ENCODE results near the gene NFIC. TPM values are rescaled to one million over a fixed set of nuclear protein-coding genes. Genes with fewer than 3 reads are reported as not detected.

Gene NFIC
- total RNA-seq, 1 donor from 2014 or later: 1.1 TPM

- Histone ChIP-seq H3K79me2 (ENCODE audit: low read depth) (no peaks in the 10 kb centered on the region), H3K27ac (no peak overlapping the region), H3K9me3 (ENCODE audit: low read depth) (no peaks in the 10 kb centered on the region), H3K27me3 (peaks cover 58% of the 10 kb centered on the region), H3K4me3 (no peak overlapping the region), H3K9ac (no peak overlapping the region), H3K36me3 (no peaks in the 10 kb centered on the region), H3F3A (ENCODE audit: low read depth) (peaks cover 19% of the 10 kb centered on the region), H2AFZ (replicated peaks) (no peak overlapping the region), H3K4me2 (peak overlapping the region; percentile 66), H3K4me1 (peaks cover 26% of the 10 kb centered on the region), H4K20me1 (ENCODE audit: low read depth) (peaks cover 7% of the 10 kb centered on the region)
- Mint-ChIP-seq H3K27ac (no peak overlapping the region), H3K9me3 (no peaks in the 10 kb centered on the region), H3K36me3 (no peaks in the 10 kb centered on the region), H3K4me1 (peaks cover 18% of the 10 kb centered on the region), H3K4me3 (no peak overlapping the region), H3K27me3 (ENCODE audit: insufficient read depth, low read depth) (peaks cover 35% of the 10 kb centered on the region)
- TF ChIP-seq CTCF (IDR thresholded peaks at IDR 0.05): no peak
- no peak for TF ChIP-seq EZH2phosphoT487 (IDR thresholded peaks at IDR 0.05)
- TF ChIP-seq EZH2 (IDR thresholded peaks at IDR 0.05): no peak
- DNase-seq (ENCODE audit: low spot score): no peak
These were observed 91.3 kb downstream of the NFIC start for GRCh38 chr19:3457528-3458228.

GRCh38 chr19:3458229-3459088 is 92.1 kb downstream of the NFIC start:
- DNase-seq (ENCODE audit: low spot score): peak; percentile 55
- Histone ChIP-seq H3K9ac (no peak overlapping the region), H3K27me3 (peaks cover 66% of the 10 kb centered on the region), H3K36me3 (no peaks in the 10 kb centered on the region), H3K4me3 (peak overlapping the region; percentile 17), H2AFZ (replicated peaks) (no peak overlapping the region), H3K27ac (no peak overlapping the region), H3F3A (ENCODE audit: low read depth) (peaks cover 23% of the 10 kb centered on the region), H4K20me1 (ENCODE audit: low read depth) (peaks cover 12% of the 10 kb centered on the region), H3K4me1 (peaks cover 33% of the 10 kb centered on the region), H3K9me3 (ENCODE audit: low read depth) (no peaks in the 10 kb centered on the region), H3K4me2 (peak overlapping the region; percentile 66), H3K79me2 (ENCODE audit: low read depth) (no peaks in the 10 kb centered on the region)
- TF ChIP-seq EZH2 (IDR thresholded peaks at IDR 0.05) (no peak), CTCF (IDR thresholded peaks at IDR 0.05) (no peak), EZH2phosphoT487 (IDR thresholded peaks at IDR 0.05) (no peak)
- Mint-ChIP-seq H3K27ac (peak overlapping the region; percentile 60), H3K36me3 (no peaks in the 10 kb centered on the region), H3K9me3 (no peaks in the 10 kb centered on the region), H3K4me3 (peak overlapping the region; percentile 64), H3K27me3 (ENCODE audit: insufficient read depth, low read depth) (peaks cover 37% of the 10 kb centered on the region), H3K4me1 (peaks cover 18% of the 10 kb centered on the region)

DNA sequence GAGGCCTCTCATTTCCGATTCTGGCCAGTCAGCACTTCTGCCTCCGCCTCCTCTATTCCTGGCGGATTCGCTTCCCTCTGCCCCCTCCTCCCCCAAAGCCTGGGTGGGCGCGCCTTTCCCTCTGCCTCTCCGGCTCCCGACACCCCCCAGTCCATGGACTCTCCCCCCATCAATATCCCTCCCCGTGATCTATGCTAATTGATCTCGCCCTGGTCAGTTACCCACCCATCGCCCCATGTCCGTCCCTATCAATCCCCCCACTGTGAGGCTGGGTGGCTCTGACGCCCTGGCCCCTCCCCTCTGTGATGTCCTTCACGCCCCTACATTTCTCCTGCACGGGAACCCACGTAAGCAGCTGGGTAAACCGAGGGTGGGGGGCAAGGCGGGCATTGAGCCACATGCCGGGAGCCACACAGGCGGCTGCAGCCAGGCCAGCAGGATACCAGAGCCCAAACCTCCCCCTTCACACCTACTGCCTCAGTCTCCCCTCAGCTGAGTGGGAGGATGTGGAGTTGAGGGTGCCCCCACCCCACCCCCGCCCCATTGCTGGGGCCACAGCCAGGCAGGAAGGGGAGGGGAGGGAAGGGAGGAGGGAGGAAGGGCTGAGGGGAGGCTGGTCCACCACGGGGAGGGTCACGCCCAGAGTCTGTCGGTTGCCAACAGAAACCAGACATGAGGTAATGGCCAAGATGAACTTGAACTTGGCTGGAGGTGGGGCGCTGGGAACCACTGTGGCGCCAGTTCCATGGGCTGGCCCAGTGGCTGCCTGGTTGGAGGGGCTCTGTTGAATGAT is 92.9 kb downstream of the NFIC start:
- Mint-ChIP-seq H3K27me3 (ENCODE audit: insufficient read depth, low read depth) (peaks cover 37% of the 10 kb centered on the region), H3K27ac (no peak overlapping the region), H3K4me1 (peaks cover 18% of the 10 kb centered on the region), H3K36me3 (no peaks in the 10 kb centered on the region), H3K9me3 (no peaks in the 10 kb centered on the region), H3K4me3 (no peak overlapping the region)
- Histone ChIP-seq H3F3A (ENCODE audit: low read depth) (peaks cover 23% of the 10 kb centered on the region), H3K4me1 (peaks cover 42% of the 10 kb centered on the region), H4K20me1 (ENCODE audit: low read depth) (peaks cover 12% of the 10 kb centered on the region), H3K4me3 (peak overlapping the region; percentile 17), H3K9ac (no peak overlapping the region), H3K79me2 (ENCODE audit: low read depth) (no peaks in the 10 kb centered on the region), H3K4me2 (peak overlapping the region; percentile 66), H3K27ac (no peak overlapping the region), H3K36me3 (no peaks in the 10 kb centered on the region), H2AFZ (replicated peaks) (no peak overlapping the region), H3K27me3 (peaks cover 74% of the 10 kb centered on the region), H3K9me3 (ENCODE audit: low read depth) (no peaks in the 10 kb centered on the region)
- DNase-seq (ENCODE audit: low spot score): peak; percentile 66
- TF ChIP-seq EZH2phosphoT487 (IDR thresholded peaks at IDR 0.05) (peak; percentile 33), EZH2 (IDR thresholded peaks at IDR 0.05) (peak; percentile 24), CTCF (IDR thresholded peaks at IDR 0.05) (no peak)

Data from neural progenitor cell (in vitro differentiated cells).